NCI-H128 (cell line): ENCODE data around the gene SLC25A30.
A peak's percentile ranks its signal among the peaks of the same experiment; 100 is the strongest.
"Not testable (repeated sequence)": the region's sequence is repeated elsewhere in the genome, so short reads cannot be mapped to it uniquely, and the experiment has no call there.

Source experiments
- DNase-seq: peaks from one replicate; lab custom pipeline; 2025; ENCODE audit not compliant: unreplicated experiment; lab: John Stamatoyannopoulos, UW

The SLC25A30 gene

DNA sequence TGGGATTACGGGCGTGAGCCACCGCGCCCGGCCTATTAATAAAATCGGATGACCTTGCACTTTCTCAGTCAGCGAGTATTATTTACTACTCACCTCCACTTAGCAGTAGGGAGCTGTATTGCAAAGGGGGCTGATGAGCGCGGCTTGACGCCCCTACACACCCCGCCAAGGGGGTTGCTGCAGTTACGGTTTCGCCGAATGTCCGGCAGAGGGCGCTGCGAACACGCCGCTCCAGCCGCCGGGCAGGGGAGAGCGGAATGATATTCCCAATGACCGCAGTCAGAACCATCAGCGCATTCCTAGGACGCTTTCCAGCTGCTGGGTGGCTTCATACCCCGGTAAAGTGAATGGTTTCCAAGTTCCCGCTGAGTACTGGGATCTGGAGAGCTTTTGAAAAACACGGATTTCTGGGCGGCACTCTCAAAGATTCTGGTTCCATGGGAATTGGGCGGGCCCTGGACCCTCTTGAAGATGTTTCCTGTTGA lies 47.2 kb downstream of the SLC25A30 start:
- DNase-seq: peak; percentile 19

DNA sequence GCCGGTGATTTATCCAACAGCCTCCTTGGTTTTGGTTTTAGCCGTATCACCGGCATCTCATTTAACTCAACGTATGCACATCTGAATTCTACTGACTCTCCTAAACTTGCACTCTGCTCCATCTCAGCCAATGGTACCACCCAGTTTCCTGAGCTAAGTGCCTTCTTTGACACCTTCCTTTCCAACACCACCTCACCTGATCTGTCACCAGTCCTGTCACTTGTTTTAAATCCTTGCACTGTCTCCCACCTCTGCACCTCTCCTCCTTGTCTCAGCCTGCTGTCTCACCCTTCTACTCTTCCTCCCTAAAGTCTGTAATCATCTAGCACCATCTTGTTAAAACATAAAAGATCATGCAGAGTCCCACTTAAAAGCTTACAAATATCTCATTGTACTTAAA lies 49.1 kb downstream of the SLC25A30 start:
- DNase-seq: no peak

DNA sequence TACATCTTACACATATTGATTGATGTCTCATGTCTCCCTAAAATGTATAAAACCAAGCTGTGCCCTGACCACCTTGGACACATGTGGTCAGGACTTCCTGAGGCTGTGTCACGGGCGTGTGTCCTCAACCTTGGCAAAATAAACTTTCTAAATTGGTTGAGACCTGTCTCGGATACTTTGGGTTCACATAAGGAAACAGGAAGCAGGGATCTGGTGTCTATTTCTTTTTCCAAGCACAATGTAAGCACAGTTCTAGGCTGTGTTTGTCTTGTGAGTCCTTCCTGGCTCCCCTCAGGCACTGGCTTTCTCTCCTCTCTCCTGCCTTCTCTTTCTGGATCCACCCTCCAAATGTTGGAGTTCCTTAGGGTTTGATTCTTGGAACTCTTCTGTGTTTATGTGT lies 49.6 kb downstream of the SLC25A30 start:
- DNase-seq: no peak

DNA sequence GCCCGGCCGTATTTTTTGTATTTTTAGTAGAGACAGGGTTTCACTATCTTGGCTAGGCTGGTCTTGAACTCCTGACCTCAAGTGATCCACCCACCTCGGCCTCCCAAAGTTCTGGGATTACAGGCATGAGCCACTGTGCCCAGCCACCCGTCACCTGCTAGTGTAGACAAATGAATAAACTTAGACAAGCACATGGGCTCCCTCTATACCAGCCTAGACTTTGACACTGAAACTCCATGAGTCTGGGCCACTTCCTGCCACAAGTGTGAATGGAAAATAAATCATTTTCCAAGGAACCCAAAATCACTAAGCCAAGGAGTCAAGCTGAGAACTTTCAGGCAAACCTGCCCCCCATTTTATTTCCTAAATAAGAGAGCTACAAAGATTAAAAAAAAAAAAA lies 50.2 kb downstream of the SLC25A30 start:
- no peak for DNase-seq

DNA sequence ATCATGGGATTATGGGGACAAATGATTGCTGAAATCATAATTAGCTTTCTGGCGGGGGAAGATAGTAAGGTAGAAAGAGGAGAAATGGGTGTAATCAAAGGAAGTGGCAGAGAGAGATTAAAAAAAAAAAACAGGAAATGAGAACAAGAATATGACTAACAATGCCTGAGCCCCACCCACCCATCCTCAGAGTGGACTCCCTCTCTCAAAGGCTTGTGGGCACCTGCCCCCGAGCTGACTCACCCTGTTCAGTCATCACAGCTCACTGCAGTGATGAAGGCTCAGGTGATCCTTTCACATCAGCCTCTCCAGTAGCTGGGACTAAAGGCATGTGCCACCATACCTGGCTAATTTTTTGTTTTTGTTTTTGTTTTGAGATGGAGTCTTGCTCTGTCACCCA lies 50.8 kb downstream of the SLC25A30 start:
- DNase-seq: no peak

DNA sequence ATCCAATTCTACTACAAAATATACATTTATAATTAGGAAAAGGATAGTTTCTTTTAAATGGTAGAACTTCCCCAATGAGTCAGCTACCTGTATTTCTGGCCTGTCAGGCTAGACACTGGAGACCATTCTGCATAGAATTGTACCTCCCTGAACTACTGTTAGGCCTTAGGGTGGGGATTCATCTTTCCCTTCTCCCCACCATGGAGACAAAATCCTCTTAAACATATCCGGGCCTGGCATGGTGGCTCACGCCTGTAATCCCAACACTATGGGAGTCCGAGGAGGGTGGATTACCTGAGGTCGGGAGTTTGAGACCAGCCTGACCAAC lies 52.7 kb downstream of the SLC25A30 start:
- DNase-seq: no peak

DNA sequence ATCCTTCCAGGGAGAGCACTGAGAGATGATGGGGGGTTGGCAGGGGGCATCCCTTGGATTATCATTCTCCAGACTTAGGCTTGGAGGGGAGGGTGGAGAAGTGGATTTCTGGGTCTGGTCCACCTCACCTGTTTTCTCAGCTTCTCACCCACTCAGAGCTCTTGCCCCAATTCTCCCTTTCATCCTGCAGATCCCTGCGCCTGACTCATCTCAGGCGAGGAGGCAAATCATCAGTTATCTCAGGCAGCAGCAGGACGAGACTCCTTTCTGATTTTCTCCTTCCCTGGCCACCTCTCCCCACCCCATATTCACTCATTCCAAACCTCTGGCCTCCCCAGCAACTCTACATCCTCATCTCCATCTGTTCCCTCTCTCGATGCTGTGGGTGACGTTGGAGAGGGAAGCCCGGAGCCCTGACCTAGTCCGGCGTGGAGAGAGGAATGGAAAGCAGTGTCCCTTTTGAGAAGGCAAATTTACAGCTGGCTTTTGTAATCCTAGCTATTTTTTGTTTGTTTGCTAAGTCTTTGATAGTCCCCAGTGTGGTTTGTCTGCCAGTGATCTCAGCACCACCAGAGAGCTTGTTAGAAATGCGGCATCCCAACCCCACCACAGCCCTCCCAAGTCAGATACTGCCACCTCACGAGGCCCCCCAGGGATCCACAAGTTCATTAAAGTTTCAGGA lies 53.2 kb downstream of the SLC25A30 start:
- DNase-seq: no peak

DNA sequence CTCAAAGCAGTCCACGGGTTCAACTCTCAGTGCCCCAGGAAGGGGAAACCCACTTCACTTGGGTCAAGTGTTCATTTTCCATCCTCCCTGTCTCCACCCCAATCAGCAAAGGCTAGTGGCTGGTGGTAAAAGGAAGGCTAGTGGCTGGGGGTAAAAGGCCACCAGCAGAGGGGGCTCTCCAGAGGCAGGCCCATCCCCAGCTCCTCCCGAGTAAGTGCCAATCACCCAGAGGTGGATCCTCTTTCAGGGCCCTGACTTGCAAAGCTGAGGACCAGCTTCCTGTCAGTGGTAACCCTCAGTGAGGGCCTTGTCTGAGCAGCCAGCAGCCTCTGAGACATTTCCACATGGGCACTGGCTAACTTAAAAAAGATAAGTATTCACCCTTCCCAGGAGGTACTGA lies 55.2 kb downstream of the SLC25A30 start:
- DNase-seq: no peak

DNA sequence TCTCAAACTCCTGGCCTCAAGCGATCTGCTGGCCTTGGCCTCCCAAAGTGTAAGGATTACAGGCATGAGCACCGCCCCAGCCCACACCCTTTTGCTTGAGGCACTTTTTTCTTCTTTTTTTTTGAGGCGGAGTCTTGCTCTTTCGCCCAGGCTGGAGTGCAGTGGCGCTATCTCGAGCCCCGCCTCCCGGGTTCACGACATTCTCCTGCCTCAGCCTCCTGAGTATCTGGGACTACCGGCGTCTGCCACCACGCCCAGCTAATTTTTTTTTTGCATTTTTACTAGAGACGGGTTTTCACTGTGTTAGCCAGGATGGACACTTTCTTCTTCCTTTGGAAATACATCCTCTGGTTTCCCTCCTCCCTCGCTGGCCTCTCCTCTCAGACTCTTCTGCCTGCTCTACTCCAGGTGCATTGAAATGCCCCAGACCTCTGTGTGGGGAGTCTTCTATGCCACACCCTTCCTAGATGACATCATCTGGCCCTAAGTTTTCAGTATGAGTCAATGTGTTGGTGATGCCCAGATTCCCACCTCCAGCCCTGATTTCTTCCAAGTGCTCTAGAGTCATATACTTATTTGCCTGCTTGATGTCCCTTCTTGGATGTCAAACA lies 56.5 kb downstream of the SLC25A30 start:
- DNase-seq: no peak

DNA sequence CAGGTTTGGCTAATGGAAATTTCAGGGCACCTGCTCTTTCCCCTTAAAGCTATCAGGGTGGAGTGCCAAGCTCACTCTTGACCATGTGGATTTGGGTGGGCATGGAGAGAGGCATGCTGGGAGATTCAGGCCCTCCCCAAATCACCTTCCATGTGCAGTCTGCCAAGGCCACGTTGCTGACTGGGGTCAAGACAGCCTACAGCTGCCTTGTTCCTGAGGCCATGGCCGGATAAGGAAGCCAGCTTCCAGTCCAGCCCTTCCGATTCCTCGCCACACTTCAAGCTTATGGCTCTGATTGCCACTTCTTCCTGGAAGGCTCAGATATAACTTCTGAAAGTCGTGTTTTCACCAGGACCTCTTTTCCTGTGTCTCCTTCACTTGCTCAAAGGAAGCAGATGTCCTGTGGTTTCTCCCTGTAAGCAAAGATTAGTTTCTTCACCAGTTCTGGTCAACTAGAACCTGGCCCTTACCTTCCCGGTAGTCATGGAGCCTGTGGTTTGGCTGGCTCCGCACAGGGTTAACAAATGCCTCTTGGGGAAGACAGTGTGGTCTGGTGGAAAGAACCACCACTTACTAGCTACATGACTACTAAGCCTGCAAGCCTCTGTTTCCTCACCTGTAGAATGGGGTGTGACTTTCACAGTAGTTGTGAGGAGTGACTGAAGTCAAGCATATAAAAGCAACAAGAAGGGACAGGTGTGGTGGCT lies 61.1 kb downstream of the SLC25A30 start:
- no peak for DNase-seq

DNA sequence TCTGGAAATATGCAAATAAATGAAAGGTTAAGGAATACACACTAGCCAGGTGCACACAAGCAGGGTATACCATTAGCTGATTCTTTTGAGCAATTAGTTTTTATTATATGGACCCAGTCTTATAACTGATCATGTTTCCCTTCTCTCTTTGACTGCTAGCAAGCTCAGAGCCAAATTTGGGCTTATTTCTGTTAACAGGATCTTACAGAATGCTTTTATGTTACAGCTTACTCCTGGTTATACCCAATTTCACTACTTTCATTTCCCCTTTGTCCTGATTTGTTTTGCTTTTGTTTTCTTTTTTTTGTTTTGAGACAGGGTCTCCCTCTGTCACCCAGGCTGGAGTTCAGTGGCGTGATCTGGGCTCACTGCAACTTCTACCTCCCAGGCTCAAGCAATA lies 64.3 kb downstream of the SLC25A30 start:
- no peak for DNase-seq

DNA sequence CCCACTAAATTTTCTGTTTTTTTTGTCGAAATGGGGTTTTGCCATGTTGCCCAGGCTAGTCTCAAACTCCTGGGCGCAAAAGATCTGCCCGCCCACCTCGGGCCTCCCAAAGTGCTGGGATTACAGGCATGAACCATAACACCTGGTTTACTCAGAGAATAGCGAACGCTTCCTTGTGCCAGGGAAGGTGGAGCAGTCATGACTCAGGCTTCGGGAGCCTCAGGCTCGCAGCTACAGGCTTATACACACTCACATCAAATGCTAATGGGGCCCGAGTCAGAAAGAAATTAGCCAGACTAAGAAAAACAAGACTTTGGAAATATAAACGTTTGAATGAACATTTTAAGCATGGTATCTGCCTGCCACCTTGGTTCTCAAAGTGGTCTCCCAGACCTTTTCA lies 66.1 kb downstream of the SLC25A30 start:
- DNase-seq: no peak

DNA sequence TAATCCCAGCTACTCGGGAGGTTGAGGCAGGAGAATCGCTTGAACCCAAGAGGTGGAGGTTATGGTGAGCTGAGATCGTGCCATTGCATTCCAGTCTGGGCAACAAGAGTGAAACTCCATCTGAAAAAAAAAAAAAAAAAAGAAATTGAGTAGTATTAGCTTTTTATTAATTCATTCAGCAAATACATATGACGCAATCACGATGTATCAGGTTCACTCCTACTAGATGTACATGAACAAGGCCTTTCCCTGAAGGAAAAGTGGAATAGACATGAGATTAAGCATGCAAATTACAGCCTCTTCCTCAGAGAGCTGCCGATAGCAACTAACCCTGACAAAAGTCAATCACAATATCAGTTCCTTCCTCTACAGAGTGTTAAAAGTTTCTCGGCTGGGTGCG lies 68.0 kb downstream of the SLC25A30 start:
- DNase-seq: no peak

DNA sequence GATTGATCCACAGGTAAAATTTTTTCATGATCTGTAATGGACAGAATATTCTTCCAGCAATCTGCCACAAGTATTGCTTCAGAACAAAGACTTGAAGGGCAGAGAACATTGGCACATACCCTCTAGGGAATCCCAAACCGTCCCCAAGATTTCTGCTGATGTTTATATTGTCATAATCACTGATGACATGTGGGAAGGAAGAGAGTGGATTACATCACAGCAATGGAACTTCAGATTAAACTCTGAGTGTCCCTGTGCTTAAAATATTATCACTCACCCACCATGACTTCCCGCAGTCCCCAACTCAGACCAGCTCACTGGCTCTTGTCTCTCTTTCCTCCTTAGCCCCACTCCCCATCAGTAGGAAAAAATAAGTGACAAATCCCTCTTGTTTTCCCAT lies 68.7 kb downstream of the SLC25A30 start:
- no peak for DNase-seq

DNA sequence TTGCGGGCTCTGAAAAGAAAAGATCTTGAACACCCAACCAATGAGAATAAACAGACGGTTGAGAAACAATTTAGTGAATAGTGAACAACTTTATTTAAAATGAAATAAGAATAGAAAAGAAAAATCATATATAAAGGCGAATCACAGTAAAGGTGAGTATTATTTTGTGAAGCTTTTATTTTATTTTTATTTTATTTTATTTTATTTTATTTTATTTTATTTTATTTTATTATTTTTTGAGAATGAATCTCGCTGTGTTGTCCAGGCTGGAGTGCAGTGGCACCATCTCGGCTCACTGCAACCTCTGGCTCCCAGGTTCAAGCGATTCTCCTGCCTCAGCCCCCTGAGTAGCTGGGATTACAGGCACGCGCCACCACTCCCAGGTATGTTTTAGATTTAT lies 74.1 kb downstream of the SLC25A30 start:
- not testable (repeated sequence) for DNase-seq
